GM19324 (cell line): Measurements from ENCODE around the gene GRIN2C.

ENCODE experiments used
- ATAC-seq: cut with Tn5 transposase; IDR thresholded peaks from one replicate; pipeline ENCODE4 v1.9.1; 2021; ENCODE audit warnings: mild to moderate bottlenecking, moderate library complexity; ENCODE audit not compliant: unreplicated experiment, low FRiP score

The GRIN2C gene

DNA sequence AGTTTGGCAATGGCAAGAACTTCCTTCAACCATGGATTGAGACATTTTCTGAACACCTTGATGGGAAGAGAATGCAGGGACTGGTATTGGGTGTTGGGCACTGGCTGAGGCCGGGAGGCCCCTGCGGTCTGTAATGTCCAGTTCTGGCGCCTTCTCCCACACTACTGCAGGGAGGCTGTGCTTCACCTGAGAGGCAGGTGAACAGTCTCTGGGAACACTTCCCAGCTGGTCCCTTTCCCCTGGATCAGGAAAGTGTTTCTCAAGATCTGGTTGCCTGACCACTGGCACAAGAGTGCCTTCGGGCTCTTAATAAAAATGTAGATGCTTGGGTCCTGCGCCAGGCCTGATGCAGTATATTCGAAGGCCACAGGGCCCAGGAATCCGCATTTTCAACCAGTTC is 55.0 kb downstream of the GRIN2C start:
- no peak for ATAC-seq

DNA sequence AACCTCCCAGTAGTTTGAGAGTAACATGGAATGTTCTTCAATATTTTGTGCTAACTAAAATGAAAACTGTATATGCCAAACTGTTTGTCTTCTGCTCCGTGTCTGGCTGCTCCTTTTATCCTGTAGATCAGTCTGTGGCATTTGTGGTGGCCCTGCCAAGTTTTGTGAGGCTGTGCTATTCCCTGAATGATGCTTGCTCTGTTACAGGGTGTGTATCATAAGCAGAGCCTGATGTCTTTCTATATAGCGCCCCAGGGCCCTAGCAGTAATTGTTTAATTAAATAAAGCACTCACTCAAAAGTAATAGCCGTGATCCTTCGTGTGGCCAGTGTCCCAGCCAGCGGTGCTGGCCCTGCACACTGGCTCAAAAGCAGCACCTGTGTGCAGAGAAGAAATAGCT is 55.7 kb downstream of the GRIN2C start:
- ATAC-seq, result no peak

DNA sequence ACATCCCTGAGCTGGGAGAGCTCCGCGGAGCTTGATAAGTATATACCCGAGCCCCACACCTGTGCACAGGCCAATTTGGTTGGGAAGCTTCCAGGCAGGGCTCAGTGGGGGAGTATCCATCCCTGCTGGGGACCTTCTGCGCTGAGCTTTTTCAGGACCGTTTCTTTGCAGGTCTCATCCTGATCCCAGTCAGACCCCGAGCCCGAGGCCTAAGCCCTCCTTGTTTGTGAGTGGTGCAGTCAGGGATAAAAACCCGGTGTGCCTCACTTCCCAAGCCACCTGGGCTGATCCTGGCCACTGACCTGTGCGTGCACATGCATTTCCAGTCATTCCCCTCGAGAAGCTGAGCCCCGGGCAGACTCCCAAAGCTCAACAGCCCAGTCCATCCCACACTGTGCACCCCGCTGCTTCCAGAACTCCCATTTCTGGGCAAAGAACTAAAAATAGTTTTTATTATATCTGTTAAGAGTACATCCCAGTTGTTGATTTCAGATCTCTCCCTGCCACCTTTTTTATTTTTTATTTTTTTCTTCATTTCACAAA is 56.2 kb downstream of the GRIN2C start:
- no peak for ATAC-seq

DNA sequence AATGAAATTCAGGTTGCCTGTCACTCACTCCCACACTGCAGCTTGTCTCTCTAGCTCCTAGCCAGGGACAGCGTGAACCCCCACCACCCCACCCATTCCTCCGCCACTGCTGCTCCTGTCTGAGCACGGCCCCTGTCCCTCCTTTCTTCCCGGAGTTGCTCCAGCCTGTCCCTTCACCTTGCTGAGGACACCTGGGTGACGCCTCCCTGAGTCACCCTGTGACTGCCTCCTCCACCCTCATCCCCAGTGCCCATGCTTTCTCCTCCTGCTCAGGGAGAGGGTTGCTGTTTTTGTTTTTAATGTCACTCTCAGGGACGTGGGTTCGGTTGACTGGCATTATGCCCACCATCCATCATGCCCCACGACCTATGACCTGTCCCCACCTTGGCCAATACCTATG is 57.8 kb downstream of the GRIN2C start:
- ATAC-seq, result no peak

DNA sequence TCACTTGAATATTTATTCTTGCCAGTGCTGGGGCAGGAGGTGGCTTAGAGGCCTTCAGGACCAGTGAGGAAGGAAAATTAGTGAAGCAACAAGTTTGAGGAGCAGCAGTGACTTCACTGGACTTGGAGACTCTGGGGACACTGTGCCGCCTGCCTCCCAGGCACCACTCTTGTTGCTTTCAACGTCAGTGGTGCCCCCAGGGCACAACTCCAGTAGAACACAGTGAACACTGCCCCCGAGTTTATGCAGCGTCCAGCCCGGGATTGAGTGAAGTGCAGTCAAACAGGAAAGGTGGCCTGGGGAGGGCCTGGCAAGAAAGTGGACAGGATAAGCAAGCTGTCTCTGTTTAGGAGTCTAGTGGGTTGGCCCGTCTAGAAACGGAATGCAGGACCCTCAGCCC is 59.2 kb downstream of the GRIN2C start:
- no peak for ATAC-seq

DNA sequence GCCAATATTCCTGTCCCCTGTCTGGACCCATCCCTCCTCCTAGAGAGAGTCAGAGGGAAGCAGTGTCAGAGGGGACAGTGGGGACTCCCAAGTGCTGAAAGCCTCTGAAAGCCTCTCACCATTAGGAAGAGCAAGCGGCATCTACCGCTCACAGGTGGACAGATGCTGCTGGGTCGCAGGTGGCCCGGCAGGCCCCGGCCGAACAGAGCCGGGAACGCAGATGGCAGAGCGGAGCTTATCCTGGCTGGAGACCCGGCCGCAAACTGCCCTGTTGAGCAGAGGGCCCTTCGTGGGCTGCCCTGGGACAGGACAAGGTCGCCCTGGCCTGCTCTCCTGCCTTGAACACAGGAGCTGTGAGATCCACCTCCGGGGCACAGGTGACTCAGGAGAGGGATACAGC is 60.6 kb downstream of the GRIN2C start:
- ATAC-seq, result no peak

DNA sequence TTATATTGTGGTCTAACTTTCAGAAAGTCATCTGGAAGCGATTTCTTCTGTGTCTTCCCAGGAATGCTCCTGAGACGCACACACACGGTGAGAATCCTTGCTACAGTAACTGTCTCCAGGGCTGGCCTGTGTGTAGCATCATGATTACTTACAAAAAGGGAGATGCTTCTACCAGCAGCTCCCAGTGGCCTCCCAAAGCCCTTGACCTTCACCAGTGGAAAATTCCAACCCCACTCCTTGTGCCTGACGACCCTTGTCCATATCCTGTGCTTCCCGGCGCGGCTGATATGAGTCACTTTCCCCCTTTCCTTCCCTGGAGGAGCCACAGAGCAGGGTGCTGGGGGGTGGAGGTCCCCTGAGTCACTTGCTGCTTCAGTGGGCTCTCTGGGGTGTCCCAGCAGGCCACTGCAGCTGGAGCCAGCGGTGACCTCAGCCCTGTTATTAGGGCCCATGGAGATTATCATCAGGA is 61.4 kb downstream of the GRIN2C start:
- no peak for ATAC-seq

DNA sequence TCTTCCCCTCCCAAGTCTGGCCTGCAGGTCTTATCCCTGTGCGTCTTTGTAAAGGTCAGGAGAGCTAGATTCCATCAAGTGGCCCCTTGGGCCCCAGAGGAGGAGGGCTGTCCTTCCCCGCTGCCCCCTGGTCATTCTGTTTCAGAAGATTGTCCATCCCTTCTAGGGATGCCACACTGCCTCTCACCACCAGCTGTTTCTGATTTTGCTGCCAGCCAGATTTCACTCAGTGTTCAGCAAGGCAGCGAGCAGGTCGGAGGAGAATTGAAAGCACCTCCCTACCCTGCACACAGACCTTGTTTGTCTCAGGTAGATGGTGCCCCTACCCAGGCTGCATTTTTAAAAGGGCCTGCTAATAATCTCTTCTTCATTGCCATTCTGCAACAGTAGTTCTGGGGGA is 61.9 kb downstream of the GRIN2C start:
- ATAC-seq, result no peak

DNA sequence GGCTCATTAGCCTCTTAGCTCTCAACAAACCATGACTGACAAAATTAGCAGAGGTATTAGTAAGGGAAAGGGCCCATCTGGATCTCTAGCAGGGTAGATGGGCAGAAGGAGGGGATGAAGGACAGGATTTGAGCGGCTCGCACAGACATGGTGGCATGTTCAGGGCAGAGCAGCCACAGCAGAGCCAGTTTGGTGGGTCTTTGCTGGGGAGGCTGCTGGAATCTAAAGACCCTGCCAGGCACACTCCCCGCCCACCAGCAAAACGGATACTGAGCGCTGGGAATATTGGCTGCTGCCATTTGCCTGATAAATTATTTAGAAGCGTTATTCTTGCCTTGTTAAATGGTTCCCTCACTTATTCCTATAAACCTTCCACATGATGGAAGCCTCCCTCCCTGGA is 62.8 kb downstream of the GRIN2C start:
- ATAC-seq, result no peak

DNA sequence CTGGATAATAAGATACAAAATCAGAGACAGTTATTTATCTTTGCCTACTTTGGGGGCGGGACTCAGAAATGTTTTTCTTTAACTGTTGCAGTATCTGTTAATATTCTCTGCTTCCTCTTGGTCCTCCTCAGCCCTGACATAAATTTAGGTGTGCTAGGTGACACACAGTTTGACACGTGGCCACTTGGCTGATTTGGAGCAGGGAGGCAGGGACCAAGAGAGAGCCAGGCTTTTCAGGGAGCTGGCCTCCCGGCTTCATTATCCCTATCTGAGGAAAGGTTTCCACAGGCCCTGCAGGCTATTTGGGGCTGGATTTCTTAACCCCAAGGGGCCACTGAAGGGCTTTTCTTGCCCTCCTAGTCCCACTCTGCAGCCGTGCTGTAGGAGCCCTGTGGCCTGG is 63.5 kb downstream of the GRIN2C start:
- no peak for ATAC-seq

DNA sequence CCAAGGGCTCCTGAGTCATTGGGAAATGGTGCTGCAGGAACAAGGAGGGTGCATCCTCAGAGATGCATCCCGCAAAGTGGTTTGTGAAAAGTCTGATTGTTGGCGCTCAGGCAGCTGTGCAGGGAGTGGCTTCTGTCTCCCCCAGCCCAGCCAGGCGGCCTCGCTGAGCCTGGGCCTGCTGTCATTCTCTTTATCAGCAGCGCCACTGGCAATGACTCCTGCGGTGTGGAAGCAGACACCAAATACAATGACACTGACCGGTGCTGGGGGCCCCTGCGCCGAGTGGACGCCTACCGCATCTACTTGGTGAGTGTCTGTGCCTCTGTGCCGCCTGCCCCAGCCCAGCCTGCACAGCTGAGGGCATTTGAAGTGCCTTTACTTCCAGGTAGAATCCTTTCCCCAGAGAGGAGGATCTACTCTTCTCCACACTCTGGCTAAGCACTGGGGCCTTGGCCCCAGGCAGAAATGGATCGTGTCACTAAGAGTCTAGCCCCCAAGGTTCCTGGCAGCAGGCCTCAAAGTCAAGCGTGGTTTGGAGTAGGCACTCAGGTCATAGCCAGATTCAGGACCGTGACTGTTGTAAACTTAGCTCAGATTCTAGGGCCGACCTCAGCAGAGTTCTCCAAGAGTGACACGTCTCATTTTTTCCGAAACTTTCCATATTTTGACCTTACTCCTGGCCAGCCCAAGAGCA is 64.2 kb downstream of the GRIN2C start:
- no peak for ATAC-seq

DNA sequence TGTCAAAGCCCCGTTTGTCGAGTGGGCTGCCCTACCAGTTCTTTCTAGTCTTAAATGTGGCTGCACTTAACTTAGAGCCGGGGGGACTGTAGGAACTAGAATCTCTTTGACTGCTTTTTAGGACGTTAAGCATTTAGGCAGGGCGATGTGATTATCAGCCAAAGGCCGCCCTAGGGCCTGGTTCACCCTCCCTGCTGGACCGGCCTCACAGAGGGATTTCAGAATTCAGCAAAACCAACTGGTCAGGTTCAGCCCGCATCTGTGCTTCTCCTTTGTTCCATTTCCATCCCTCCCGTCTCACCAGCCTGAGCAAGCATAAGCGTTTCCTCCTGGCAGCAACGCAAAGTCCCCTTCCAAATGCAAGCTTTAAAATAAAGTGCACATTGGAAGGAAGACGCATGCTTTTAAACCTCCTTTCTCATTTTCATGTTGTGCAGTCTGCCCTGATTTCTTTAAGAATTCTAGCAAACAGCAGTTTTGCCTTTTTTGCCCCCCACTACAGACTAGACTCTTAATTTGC is 67.0 kb downstream of the GRIN2C start:
- no peak for ATAC-seq
